Adipose tissue (tissue), 3 donors: ENCODE results near the gene CIROP. TPM values are rescaled to one million over a fixed set of nuclear protein-coding genes. Genes with fewer than 3 reads are reported as not detected.

ENCODE experiments used
- H3K27ac ChIP-seq: one replicate; pipeline ENCODE4 v1.5.1; 2013; ENCODE audit warnings: low read depth, low read length
- WGBS, 3 donors: extraction: QIAGEN DNeasy Blood & Tissue Kit; methylation state at CpG; one replicate each; pipeline ENCODE4 v1.1.7; 2013; 5-methylcytosine and 5-hydroxymethylcytosine counted together
- polyA plus RNA-seq, 3 donors: library from polyadenylated mRNA; stranded (reverse); fragments of 200-250 nt; gene quantifications; one replicate each; pipeline ENCODE4 v1.2.3, GENCODE V29; 2013
- donor health status: healthy with polysubstance abuse.
- donor health status: Bipolar disorder and iron deficiency.
- donor health status: healthy.

CIROP gene
- polyA plus RNA-seq, 3 donors, result 0.03 to 0.56 TPM; not detected in 1

DNA sequence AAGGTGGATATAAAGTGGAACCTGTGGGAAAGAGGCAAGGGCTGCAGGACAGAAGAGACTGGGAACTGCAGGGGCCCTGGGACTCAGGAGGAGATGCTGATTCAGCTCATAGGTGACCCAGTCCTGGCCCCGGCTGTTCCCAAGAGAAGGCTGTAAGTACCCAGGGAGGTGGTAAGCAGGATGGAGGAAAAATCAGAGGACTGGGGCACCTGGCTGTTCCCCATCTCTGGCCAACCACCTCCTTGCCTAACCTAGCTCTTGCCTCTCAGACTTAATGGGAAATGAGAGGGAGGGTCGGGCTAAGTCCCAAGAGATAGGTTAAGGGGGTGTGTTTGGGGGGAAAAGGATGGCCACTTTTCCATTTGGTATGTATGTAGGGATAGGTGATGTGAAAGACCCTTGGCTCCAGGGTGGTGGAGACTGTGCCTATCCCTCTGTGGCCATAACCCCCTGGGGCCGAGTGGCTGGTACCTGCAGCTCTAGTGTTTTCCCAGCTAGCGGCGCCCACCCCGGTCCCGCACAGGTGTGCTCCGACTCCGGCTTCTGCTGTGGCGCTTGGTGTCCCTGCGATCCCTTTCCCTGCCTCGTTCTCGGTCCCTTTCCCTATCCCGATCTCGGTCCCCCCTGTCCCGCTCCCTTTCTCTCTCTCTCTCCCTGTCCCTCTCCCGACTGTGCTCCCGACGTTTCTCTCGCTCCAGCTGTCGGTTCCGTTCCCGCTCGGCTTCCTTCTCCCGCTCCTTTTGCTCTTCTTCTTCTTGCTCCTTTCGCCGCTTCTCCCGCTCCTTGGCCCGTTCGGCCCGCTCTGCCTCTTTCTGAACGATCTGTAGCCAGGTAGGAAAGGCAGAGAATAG lies 45.9 kb downstream of the CIROP start:
- H3K27ac ChIP-seq, result no peak overlapping the region
- 88 to 92% (median 89%) methylated on average over 29 to 32 of the region's 32 CpGs for WGBS, 3 donors

DNA sequence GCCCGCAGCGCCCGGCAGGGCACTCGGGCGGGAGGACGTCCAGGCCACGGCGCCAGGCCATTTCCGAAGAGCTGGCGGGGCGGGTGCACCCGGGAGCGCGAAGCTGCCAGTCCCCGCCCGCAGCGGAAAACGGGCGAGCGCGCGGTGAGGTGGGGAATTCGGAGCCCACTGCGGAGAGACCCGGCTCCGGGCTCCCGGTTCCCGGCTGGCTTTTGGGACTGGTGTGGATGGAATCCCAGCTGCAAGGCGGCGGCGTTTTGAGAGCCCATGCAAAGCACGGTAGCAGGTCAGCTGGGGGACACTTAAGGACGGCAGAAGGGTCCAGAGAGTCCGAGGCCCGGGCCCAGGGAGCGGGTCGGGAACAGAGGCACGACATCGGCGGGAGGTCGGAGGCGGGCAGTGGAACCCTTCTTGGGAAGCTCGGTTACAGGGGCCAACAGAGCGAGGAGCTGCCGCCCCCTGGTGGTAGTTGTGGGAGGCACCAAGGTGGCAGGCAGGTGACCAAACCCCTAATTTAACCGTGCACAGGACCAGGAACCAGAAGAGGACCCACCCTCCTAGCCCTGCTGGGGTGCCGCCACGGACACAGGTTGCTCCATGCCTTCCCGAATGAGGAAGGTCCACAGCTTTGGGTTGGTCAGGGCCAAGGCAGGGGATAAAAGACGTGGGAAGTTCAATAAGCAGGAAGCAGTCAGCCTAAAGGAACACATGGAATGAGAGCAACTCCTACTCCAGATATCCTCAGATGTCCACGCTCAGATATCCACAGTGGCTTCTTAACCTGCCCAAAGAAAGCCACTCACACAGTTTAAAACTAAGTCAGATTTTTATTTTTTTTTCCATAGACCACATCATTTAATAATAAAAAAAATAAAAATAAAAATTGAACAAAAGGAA lies 46.8 kb downstream of the CIROP start:
- WGBS, 3 donors, result 1 to 2% (median 2%) methylated on average over 50 to 51 of the region's 51 CpGs
- no peak overlapping the region for H3K27ac ChIP-seq

DNA sequence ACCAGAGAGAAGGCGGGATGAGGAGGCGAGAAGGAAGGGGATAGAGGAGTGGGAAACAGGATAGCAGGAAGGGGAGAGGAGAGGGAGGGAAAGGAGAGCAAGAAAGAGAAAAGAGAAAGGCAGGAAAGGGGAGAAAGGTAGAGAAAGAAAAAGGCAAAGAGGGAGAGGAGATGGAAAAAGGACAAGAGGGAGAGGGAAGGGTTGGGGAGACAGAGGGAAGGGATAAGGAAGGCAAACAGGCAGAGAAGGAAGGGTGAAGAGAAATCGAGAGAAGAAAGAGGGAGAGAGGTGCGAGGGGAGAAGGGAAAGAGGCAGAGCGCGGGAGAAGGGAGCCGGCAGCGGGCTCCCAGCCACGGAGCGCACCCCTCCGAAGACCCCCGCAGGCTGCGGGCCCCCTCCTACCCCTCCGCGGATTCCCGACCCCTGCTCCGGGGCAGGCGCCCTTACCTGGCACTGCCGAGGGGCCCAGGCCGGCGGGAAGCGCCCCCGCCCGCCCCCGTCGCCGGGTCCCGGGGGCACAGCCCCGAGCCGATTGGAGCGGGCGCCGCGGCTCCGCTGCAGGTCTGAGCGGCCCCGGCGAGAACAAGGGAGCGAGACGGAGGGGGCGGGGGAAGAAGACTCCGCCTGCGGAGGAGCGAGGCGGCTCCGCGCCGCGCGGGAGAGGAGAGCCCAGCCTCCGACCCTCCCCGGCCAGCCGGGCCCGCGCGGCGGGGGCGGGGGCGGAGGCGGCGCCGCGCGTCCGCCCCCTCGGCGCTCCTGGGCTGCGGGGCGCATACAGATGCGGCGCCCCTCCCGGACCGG lies 47.6 kb downstream of the CIROP start, which contains the start of gene CDH24:
Gene CDH24, minus strand, starts transcription at position 565 of the 801 bp plus-strand sequence. CDS start 1,787 bp downstream, outside the sequence.
- H3K27ac ChIP-seq, result no peak within 1 kb of the TSS
- WGBS, 3 donors, result 2 to 5% (median 4%) methylated on average over 32 to 73 of the region's 73 CpGs

DNA sequence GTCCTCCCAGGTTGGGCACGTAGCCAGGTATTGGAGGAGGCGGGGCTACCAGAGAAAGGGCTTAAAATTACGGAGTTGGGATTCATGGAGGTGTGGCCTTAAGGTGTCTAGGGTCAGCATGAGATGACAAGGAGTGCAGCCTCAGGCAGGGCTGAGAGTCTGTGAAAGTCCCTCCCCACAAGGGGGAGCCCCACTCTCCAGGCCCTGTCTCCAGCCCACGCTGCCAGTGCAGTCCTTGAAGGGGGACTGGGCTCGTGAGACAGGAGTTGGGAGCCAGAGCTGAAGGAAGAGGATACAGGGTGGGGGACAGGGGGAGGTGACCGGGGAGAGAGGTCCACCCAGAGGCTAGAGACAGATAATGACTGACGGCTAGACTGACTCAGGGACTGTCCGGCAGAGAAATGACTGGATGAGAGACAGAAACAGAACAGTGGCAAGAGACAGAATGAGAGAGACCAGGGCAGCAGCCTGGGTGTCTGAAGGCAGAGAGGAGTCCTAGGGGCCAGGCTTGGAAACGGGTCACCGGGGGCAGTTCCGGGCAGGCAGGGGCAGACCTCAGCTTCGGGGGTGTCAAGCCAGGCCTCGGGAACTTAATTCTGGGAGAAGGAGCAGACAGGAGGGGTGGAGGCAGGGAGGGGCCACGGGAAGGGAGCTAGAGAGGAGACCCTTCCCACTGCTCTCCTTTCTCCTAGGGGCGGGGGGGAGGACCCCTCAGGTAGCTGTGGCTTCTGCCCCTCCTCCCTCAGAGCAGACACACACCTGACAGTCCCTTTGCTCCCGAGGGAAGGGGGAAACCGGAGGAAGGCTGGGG lies 48.4 kb downstream of the CIROP start:
- 5 to 13% (median 9%) methylated on average over 16 to 17 of the region's 17 CpGs for WGBS, 3 donors
- H3K27ac ChIP-seq, result no peak overlapping the region

DNA sequence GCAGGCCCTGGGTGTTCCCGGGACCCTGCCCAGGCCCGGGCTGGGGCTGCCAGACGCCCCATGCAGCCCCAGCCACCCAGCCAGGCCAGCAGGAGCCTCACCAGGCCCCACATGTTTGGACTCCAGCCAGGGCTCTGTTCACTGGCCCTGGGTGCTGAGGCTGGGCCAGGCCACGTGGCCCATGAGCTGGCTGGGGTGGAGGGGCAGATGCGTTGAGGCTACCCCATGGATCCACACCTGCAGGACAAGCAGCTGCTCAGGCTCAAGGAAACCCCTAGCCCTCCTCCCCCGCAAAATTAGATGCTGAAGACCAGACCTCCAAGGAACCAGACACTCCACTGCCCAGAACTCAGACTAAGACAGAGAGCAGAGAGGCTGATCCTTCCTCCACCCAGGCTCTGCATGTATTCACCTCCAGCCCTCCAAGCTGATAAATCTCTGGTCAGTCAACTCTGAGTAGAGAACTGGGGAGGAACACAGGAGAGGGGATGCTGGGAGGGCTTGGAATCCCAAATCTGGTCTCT lies 49.1 kb downstream of the CIROP start:
- 62 to 82% (median 74%) methylated on average over 6 of the region's 6 CpGs for WGBS, 3 donors
- H3K27ac ChIP-seq, result no peak overlapping the region

DNA sequence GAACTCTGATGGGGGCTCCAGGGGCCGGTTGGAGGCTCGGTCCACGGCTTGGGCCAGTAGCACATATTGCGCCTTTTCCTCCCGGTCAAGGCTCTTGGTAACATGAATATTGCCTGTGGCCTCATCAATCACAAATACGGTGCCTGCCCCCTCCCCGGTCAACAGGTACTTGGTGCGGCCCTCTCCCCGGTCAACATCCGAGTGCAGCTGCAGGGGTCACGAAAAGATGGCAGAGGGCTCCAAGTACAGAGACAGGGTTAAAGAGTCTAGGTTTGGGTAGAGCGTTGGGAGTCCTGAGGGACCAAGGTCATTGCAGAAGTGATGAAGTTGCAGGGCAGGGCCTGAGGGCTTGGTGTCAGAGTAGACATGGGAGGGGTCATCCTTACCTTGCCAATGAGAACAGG lies 49.6 kb downstream of the CIROP start:
- no peak overlapping the region for H3K27ac ChIP-seq
- 93 to 96% (median 96%) methylated on average over 12 of the region's 12 CpGs for WGBS, 3 donors

DNA sequence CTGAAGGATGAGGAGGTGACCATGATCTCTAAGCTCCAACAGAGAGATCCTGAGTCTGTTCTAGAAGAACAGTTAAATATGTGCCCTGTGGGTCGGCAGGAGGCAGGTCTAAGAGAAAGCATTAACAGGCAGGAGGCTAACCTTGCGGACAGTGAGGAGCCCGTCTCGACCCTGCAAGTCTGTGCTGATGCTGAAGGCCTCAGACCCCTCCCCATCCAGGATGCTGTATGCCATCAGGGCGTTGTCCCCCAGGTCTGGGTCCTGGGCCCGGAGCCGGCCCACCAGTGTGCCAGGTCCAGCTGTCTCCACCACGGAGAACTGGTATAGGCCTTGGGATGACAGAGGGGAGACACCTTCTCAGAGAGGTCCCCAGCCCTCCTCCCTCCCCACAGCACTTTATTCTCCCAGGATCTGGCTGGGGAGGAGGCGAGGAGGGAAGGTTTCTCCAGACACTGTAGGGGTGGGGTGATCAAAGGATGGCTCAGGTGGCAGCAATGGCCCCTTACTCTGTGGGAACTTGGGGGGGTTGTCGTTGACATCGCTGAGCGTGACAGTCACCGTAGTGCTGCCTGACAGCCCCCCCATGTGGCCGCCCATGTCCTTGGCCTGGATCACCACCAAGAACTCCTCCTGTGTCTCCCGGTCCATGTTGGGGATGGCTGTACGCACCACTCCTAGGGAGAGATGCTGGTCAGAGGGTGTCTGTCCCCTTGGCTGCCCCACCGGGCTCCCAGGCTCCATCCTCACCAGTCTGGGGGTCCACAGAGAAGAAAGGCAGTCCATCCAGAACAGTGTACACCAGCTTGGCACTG lies 50.6 kb downstream of the CIROP start:
- WGBS, 3 donors, result 75 to 80% (median 76%) methylated on average over 17 of the region's 17 CpGs
- no peak overlapping the region for H3K27ac ChIP-seq

DNA sequence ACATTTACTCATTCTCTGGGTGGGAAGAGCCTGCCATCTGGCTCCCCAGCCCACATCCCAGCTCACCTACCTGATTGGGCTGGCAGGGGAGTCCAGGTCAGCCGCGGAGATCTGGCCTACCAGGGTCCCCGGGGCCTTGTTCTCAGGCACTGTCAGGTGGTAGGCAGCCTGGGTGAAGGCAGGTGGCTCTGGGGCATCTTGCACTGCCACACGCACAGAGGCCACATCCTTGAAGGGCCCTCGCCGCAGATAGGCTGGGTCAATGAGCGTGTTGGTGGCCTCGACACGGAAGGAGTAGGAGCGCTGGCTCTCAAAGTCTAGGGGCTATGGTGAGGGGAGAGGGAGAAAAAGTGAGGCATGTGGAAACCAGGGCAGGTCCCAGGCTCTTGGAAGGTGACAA lies 51.4 kb downstream of the CIROP start:
- no peak overlapping the region for H3K27ac ChIP-seq
- 95 to 97% (median 96%) methylated on average over 8 to 10 of the region's 10 CpGs for WGBS, 3 donors

DNA sequence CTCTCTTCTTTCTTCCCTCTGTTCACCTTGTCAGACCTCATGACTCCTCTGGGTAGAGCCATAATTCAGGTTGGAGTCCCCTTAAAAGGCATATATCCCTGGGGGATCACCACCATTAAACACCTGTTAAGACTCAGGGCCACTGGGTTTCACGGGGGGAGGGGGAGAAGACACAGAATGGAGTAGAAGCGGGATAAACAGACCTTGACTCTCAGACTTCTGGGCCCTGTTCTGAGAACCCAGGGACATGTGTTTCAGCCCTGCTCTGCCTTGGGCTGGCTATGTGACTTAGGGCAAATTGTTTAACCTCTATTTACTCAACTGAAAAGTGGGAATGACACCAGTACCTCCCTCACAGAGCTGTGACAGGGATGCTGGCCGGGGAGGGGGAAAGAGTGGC lies 52.1 kb downstream of the CIROP start:
- 64 to 92% (median 83%) methylated on average over 3 of the region's 3 CpGs for WGBS, 3 donors
- no peak overlapping the region for H3K27ac ChIP-seq

DNA sequence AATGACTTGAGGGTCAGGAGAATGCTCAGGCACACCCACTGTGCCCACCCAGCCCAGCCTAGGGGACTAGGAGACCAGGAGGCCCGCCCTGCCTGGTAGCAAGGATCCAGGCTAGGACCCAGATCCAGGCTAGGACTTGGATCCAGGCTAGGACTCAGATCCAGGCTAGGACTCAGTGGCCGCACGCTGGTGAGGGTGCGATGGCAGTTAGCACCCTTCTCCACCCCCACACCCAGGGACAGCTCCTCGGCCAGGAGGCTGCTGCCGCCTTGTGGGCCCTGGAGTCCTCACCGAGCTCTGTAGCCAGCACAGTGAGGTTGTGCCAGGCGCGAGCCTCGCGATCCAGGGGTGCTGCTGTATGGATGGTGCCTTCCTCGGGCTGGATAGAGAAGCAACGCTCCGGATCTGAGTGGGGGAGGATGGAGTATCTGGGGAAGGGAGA lies 52.6 kb downstream of the CIROP start:
- H3K27ac ChIP-seq, result no peak overlapping the region
- 75 to 90% (median 76%) methylated on average over 14 of the region's 14 CpGs for WGBS, 3 donors

DNA sequence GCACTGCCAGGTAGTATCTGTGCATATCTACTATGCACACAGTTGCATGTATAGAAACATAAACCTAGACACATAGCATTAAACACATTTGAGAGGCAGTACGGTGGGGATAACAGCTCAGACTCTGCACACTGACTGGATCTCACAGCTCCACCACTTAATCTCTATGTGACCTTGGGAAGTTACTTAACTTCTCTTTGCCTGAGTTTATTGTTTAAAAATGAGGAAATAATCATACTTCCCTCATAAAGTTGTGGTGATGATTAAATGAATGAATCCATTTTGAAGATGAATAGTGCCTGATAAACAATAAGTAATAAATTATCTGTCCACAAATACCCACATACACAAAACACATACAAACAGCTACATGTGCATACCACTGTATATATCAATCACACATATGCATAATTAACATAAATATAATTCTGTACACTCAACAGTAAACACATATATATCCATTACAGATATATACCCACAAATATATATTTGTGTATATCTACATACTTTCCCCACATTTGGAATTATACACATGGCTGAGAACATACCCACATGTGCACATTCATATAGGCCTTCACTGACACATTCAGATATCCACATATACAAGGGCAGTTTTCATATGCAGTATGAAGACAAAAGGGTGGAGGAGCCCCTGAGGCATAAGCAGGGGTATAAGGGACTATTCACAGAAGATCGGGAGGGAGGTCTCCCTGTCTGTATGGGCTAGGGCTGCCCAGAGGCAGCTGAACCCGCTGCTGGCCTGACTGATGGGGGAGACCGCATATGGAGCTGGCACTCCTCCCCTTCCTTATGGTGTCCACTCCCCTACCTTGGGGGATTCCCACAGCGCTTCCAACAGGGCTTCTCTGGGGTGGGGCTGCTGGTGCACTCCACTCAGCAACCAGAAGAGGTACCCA lies 53.4 kb downstream of the CIROP start:
- no peak overlapping the region for H3K27ac ChIP-seq
- 80 to 84% (median 80%) methylated on average over 5 of the region's 5 CpGs for WGBS, 3 donors

Other genes starting within 250 kb of the CIROP start
- gene LRP10, start 233.2 kb downstream of the CIROP start, polyA plus RNA-seq, result 10 to 100 TPM; 43.8 to 91.5 (median 50.6) TPM
- gene REM2, start 221.8 kb downstream of the CIROP start, polyA plus RNA-seq, result under 1 TPM in 2 of 3 donors, not detected in 1; 0.22 to 0.51 TPM
- 10 to 100 TPM; 20.1 to 36.9 (median 34.6) TPM for gene RBM23, start 185.8 kb downstream of the CIROP start, polyA plus RNA-seq
- gene PRMT5, start 175.6 kb downstream of the CIROP start, polyA plus RNA-seq, result 10 to 100 TPM; 30.8 to 46.0 (median 32.7) TPM
- gene HAUS4, start 147.9 kb downstream of the CIROP start, polyA plus RNA-seq, result 10 to 100 TPM; 28.3 to 45.7 (median 30.9) TPM
- gene AJUBA, start 122.4 kb downstream of the CIROP start, polyA plus RNA-seq, result 1 to 10 TPM; 1.6 to 3.4 (median 2.0) TPM
- gene C14orf93, start 94.8 kb downstream of the CIROP start, polyA plus RNA-seq, result 10 to 100 TPM in 1 of 3 donors, 1 to 10 TPM in 2; 4.8 to 13.5 (median 6.2) TPM
- gene PSMB5, start 70.1 kb downstream of the CIROP start, polyA plus RNA-seq, result 100 to 1,000 TPM in 2 of 3 donors, 10 to 100 TPM in 1; 78.0 to 152 (median 140) TPM
- gene PSMB11, start 62.8 kb downstream of the CIROP start, polyA plus RNA-seq, result not detected
- 1 to 10 TPM; 1.9 to 7.0 (median 4.4) TPM for gene CDH24, start 47.5 kb downstream of the CIROP start, polyA plus RNA-seq
- gene ACIN1, start 9.9 kb downstream of the CIROP start, polyA plus RNA-seq, result 10 to 100 TPM; 43.6 to 81.4 (median 79.3) TPM
- gene C14orf119, start 9.5 kb downstream of the CIROP start, polyA plus RNA-seq, result 10 to 100 TPM; 16.3 to 54.9 (median 45.0) TPM
- 1 to 10 TPM in 1 of 3 donors, under 1 TPM in 1, not detected in 1; 0.15 to 2.8 TPM for gene CEBPE, start 14.3 kb upstream of the CIROP start, polyA plus RNA-seq
- gene SLC7A8, start 78.7 kb upstream of the CIROP start, polyA plus RNA-seq, result 10 to 100 TPM; 16.8 to 41.5 (median 25.9) TPM
- under 1 TPM in 2 of 3 donors, not detected in 1; 0.06 to 0.14 TPM for gene RNF212B, start 132.9 kb upstream of the CIROP start, polyA plus RNA-seq
- 1 to 10 TPM; 3.5 to 6.4 (median 3.8) TPM for gene HOMEZ, start 181.1 kb upstream of the CIROP start, polyA plus RNA-seq
- gene PPP1R3E, start 197.9 kb upstream of the CIROP start, polyA plus RNA-seq, result 10 to 100 TPM in 1 of 3 donors, 1 to 10 TPM in 2; 6.0 to 16.1 (median 6.2) TPM
- 100 to 1,000 TPM in 1 of 3 donors, 10 to 100 TPM in 2; 37.9 to 122 (median 58.9) TPM for gene BCL2L2, start 201.8 kb upstream of the CIROP start, polyA plus RNA-seq
- 100 to 1,000 TPM in 2 of 3 donors, 10 to 100 TPM in 1; 50.4 to 124 (median 110) TPM for gene PABPN1, start 216.5 kb upstream of the CIROP start, polyA plus RNA-seq
- 1 to 10 TPM; 8.4 to 9.9 (median 9.5) TPM for gene SLC22A17, start 247.9 kb upstream of the CIROP start, polyA plus RNA-seq